ENCODE measurements around the gene SGIP1. TPM values are rescaled to one million over a fixed set of nuclear protein-coding genes. Genes with fewer than 3 reads are reported as not detected.

Gene SGIP1
- total RNA-seq, 2 donors from 2014 or later = 1.3 to 6.2 TPM

GRCh38 chr1:66550243-66550642 is 16.3 kb downstream of the SGIP1 start:
- H3K9me3 ChIP-seq = no peaks in the 10 kb centered on the region
- no peak for TF ChIP-seq CTCF (IDR thresholded peaks at IDR 0.05)
- DNase-seq (ENCODE audit: low spot score) = no peak

GRCh38 chr1:66552287-66552686 is 18.3 kb downstream of the SGIP1 start:
- TF ChIP-seq CTCF (IDR thresholded peaks at IDR 0.05) = no peak
- no peak for DNase-seq (ENCODE audit: low spot score)
- H3K4me1 ChIP-seq = no peaks in the 10 kb centered on the region
- H3K4me3 ChIP-seq = no peak overlapping the region
- no peaks in the 10 kb centered on the region for H3K9me3 ChIP-seq
- H3K27me3 ChIP-seq = no peaks in the 10 kb centered on the region
- no peaks in the 10 kb centered on the region for H3K36me3 ChIP-seq
- H3K27ac ChIP-seq = no peak overlapping the region

More at GRCh38 chr1:66550243-66550642, 16.3 kb downstream of the SGIP1 start:
- Histone ChIP-seq H3K4me3 (no peak overlapping the region), H3K27me3 (no peaks in the 10 kb centered on the region), H3K4me1 (no peaks in the 10 kb centered on the region), H3K27ac (no peak overlapping the region), H3K36me3 (no peaks in the 10 kb centered on the region)

GRCh38 chr1:66552829-66553228 is 18.9 kb downstream of the SGIP1 start:
- H3K9me3 ChIP-seq = no peaks in the 10 kb centered on the region
- no peak for DNase-seq (ENCODE audit: low spot score)
- H3K4me3 ChIP-seq = no peak overlapping the region
- TF ChIP-seq CTCF (IDR thresholded peaks at IDR 0.05) = no peak
- H3K36me3 ChIP-seq = no peaks in the 10 kb centered on the region
- no peaks in the 10 kb centered on the region for H3K4me1 ChIP-seq
- no peaks in the 10 kb centered on the region for H3K27me3 ChIP-seq
- no peak overlapping the region for H3K27ac ChIP-seq

GRCh38 chr1:66553846-66554245 is 19.9 kb downstream of the SGIP1 start:
- no peaks in the 10 kb centered on the region for H3K9me3 ChIP-seq
- H3K4me3 ChIP-seq = no peak overlapping the region
- TF ChIP-seq CTCF (IDR thresholded peaks at IDR 0.05) = no peak
- H3K4me1 ChIP-seq = no peaks in the 10 kb centered on the region
- no peaks in the 10 kb centered on the region for H3K27me3 ChIP-seq
- H3K27ac ChIP-seq = no peak overlapping the region
- H3K36me3 ChIP-seq = no peaks in the 10 kb centered on the region
- no peak for DNase-seq (ENCODE audit: low spot score)

- H3K4me1 ChIP-seq = no peaks in the 10 kb centered on the region
- no peaks in the 10 kb centered on the region for H3K27me3 ChIP-seq
- H3K4me3 ChIP-seq = no peak overlapping the region
- no peaks in the 10 kb centered on the region for H3K36me3 ChIP-seq
- no peak for TF ChIP-seq CTCF (IDR thresholded peaks at IDR 0.05)
- no peak for DNase-seq (ENCODE audit: low spot score)
- H3K9me3 ChIP-seq = no peaks in the 10 kb centered on the region
- no peak overlapping the region for H3K27ac ChIP-seq
Observed at GRCh38 chr1:66556161-66556611, 22.2 kb downstream of the SGIP1 start.

GRCh38 chr1:66557157-66557556 is 23.2 kb downstream of the SGIP1 start:
- no peak overlapping the region for H3K4me3 ChIP-seq
- H3K4me1 ChIP-seq = no peaks in the 10 kb centered on the region
- no peak for TF ChIP-seq CTCF (IDR thresholded peaks at IDR 0.05)
- no peak for DNase-seq (ENCODE audit: low spot score)
- H3K27ac ChIP-seq = no peak overlapping the region
- no peaks in the 10 kb centered on the region for H3K36me3 ChIP-seq
- no peaks in the 10 kb centered on the region for H3K9me3 ChIP-seq
- no peaks in the 10 kb centered on the region for H3K27me3 ChIP-seq
